Endothelial cell of umbilical vein (primary cell): ENCODE data around the gene CHCHD5. TPM values are rescaled to one million over a fixed set of nuclear protein-coding genes. Genes with fewer than 3 reads are reported as not detected.

Source experiments
- BruUV-seq: library from RNA; stranded (reverse); fragments of 400-500 nt; replicated peaks from 2 replicates; lab custom pipeline; 2021; lab: Mats Ljungman, UMichigan
- CTCF ChIA-PET: fragments of 300-600, 350-600 bp; sonication (Branson Sonifier 250); formaldehyde crosslinking; loops from one replicate; lab custom pipeline; 2021; ENCODE audit warnings: antibody characterized with exemption, inconsistent platforms; lab: Charles Lee
- POLR2A ChIA-PET: fragments of 300-600, 350-600 bp; sonication (Branson Sonifier 250); formaldehyde crosslinking; loops from one replicate; lab custom pipeline; 2021; ENCODE audit warnings: antibody characterized with exemption, inconsistent platforms; lab: Charles Lee
- DNase-seq: peaks from one replicate; pipeline ENCODE4 v3.0.0-alpha.2; 2011; ENCODE audit warnings: low read depth, low spot score
- FAIRE-seq: peaks from 2 replicates; lab custom pipeline; 2011; peaks lifted over from hg19 to GRCh38; lab: Jason Lieb, UNC
- H2AFZ ChIP-seq: 2 replicates; pipeline ENCODE4 v1.6.0; 2012; ENCODE audit warnings: low read depth, low read length, control low read depth, inconsistent platforms
- H3K27ac ChIP-seq: 2 replicates; pipeline ENCODE4 v1.5.1; 2011; ENCODE audit warnings: low read depth, mild to moderate bottlenecking, control low read depth, low read length, moderate library complexity; ENCODE audit not compliant: insufficient read depth
- H3K27me3 ChIP-seq, 2 experiments: 2 replicates each; pipeline versions ENCODE4 v1.6.0 to v1.6.1; 2011; ENCODE audit warnings: low read length in 2 of 2, mixed read lengths in 1 of 2; ENCODE audit not compliant: control insufficient read depth in 2 of 2, insufficient read depth in 2 of 2
- H3K36me3 ChIP-seq, 2 experiments: 2 replicates in 1 of 2; 3 replicates in 1 of 2; pipeline ENCODE4 v1.5.1; 2011; ENCODE audit warnings: low read length in 2 of 2, mild to moderate bottlenecking in 1 of 2, moderate library complexity in 1 of 2; ENCODE audit not compliant: control insufficient read depth in 2 of 2, insufficient read depth in 2 of 2; ENCODE audit errors: extremely low read depth in 1 of 2
- H3K4me1 ChIP-seq: 3 replicates; pipeline ENCODE4 v1.5.1; 2011; ENCODE audit warnings: mild to moderate bottlenecking, low read length; ENCODE audit not compliant: control insufficient read depth, insufficient read depth; ENCODE audit errors: extremely low read depth
- H3K4me2 ChIP-seq: 2 replicates; pipeline ENCODE4 v1.6.1; 2011; ENCODE audit warnings: low read length, control low read depth, mixed read lengths; ENCODE audit not compliant: insufficient read depth
- H3K4me3 ChIP-seq, 3 experiments: fragments of 200-600 bp in 1 of 3; sonication (generic), shearing (Covaris generic) in 1 of 3; replicated peaks in 1 of 3; 2 replicates each; pipeline ENCODE4 v1.5.1; 2011 to 2016; ENCODE audit warnings: control low read depth in 3 of 3, low read length in 3 of 3, mild to moderate bottlenecking in 2 of 3, inconsistent platforms in 1 of 3, low read depth in 1 of 3, moderate library complexity in 1 of 3; ENCODE audit not compliant: insufficient read depth in 1 of 3
- H3K79me2 ChIP-seq: 2 replicates; pipeline ENCODE4 v1.6.0; 2012; ENCODE audit warnings: low read length, inconsistent platforms; ENCODE audit not compliant: control insufficient read depth, insufficient read depth
- H3K9ac ChIP-seq: replicated peaks from 2 replicates; pipeline ENCODE3; 2011; ENCODE audit warnings: low read length, control low read depth; ENCODE audit not compliant: insufficient read depth; ENCODE audit errors: extremely low read depth
- H3K9me1 ChIP-seq: replicated peaks from 3 replicates; pipeline ENCODE4 v1.6.0; 2011; ENCODE audit warnings: mild to moderate bottlenecking, low read length; ENCODE audit not compliant: control insufficient read depth, insufficient read depth; ENCODE audit errors: extremely low read depth
- H3K9me3 ChIP-seq: replicated peaks from 2 replicates; pipeline ENCODE4 v1.5.1; 2012; ENCODE audit warnings: low read length, inconsistent platforms; ENCODE audit not compliant: control insufficient read depth, insufficient read depth
- H4K20me1 ChIP-seq: replicated peaks from 2 replicates; pipeline ENCODE3; 2011; ENCODE audit warnings: mild to moderate bottlenecking, low read length; ENCODE audit not compliant: control insufficient read depth, insufficient read depth; ENCODE audit errors: extremely low read depth
- CTCF ChIP-seq, 2 donors: IDR thresholded peaks; 1 replicate in 1 of 2; 2 replicates in 1 of 2; pipeline ENCODE4 v1.5.1; 2011; ENCODE audit warnings: low read length in 2 of 2, mild to moderate bottlenecking in 2 of 2, moderate library complexity in 2 of 2, control low read depth in 1 of 2, inconsistent platforms in 1 of 2, low read depth in 1 of 2; ENCODE audit not compliant: insufficient read depth in 1 of 2; ENCODE audit errors: extremely low read depth in 1 of 2
- EZH2 ChIP-seq: IDR thresholded peaks from 2 replicates; pipeline ENCODE4 v1.6.1; 2012; ENCODE audit warnings: borderline replicate concordance, low read depth, mild to moderate bottlenecking, moderate library complexity, low read length, inconsistent platforms; ENCODE audit not compliant: severe bottlenecking
- JUN ChIP-seq: IDR thresholded peaks from 2 replicates; pipeline ENCODE4 v1.6.1; 2011; ENCODE audit warnings: borderline replicate concordance, low read depth; ENCODE audit not compliant: insufficient read length, insufficient read depth
- POLR2A ChIP-seq: IDR thresholded peaks from 2 replicates; pipeline ENCODE4 v1.6.1; 2012; ENCODE audit warnings: low read depth, mild to moderate bottlenecking, control low read depth, low read length
- POLR2AphosphoS5 ChIP-seq: IDR thresholded peaks from 2 replicates; pipeline ENCODE4 v1.6.1; 2012; ENCODE audit warnings: low read depth, mild to moderate bottlenecking, control low read depth, low read length, moderate library complexity; ENCODE audit not compliant: insufficient read depth
- dilution Hi-C: fragments of 300-500 bp; cut with MboI; formaldehyde crosslinking; loops from one replicate; pipeline ENCODE4 v1.15.0; 2019; ENCODE audit warnings: low sequenced_read_pairs; ENCODE audit not compliant: extremely low pct_ligation_motif_present
- intact Hi-C: fragments of 100-400 bp; cut with micrococcal nuclease; formaldehyde crosslinking; loops from one replicate; pipeline ENCODE4 v1.10.0; 2022
- polyA plus RNA-seq, 4 experiments: library from polyadenylated mRNA; depleted of rRNA in 3 of 4; stranded (reverse) in 3 of 4; unstranded in 1 of 4; fragments of >200 nt; gene quantifications; 2 replicates each; pipeline versions ENCODE4 v1.2.1 to v1.2.3, GENCODE V29; 2011 to 2012; ENCODE audit warnings: missing spikeins in 1 of 4
- total RNA-seq: library from RNA; stranded (reverse); gene quantifications from 2 replicates; pipeline ENCODE4 v1.2.3, GENCODE V29; 2021

The CHCHD5 gene
- total and polyA plus RNA-seq, 2 donors (not counting 3 experiments of a cell fraction or from before 2014, with no cell fraction given) = 22.2 to 44.7 TPM

DNA sequence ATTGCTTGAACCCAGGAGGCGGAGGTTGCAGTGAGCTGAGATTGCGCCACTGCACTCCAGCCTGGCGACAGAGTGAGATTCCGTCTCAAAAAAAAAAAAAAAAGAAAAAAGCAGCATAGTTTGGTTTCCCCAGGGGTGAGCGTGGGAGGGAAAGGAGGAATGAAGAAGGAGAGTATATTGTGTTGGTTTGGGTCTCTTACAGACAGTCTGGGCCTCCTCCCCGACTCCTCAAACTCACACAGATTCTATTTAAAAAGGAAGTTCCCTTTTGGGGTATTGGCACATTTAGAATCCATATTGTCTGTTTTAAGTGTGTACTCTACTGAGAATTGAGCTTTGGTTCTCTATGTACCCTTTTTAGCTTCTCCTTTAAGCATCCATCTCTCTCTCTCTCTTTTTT is 34.0 kb downstream of the CHCHD5 start:
- DNase-seq = no peak
- no peaks in the 10 kb centered on the region for H3K36me3 ChIP-seq
- H2AFZ ChIP-seq = no peak overlapping the region
- CTCF ChIA-PET = interaction anchor here (0.6 to 1.0 kb wide), 3 partner anchors 18 to 108 kb away, joined by 3 to 5 read pairs (median 3); no protein-coding TSS in a partner anchor
- TF ChIP-seq EZH2 (no peak), CTCF (IDR thresholded peaks at IDR 0.05; ENCODE audit: extremely low read depth in 1 of 2, insufficient read depth in 1 of 2, low read depth in 1 of 2, low read length in 2 of 2) (no peak), JUN (no peak), POLR2A (no peak), POLR2AphosphoS5 (no peak)
- no peak overlapping the region for H3K9ac ChIP-seq
- no peak overlapping the region for H3K4me2 ChIP-seq
- no peaks in the 10 kb centered on the region for H3K9me1 ChIP-seq
- H3K27ac ChIP-seq = no peak overlapping the region
- intact Hi-C loops (no loop called here), dilution Hi-C loops (no loop called here)
- POLR2A ChIA-PET = no interaction called here
- no TSS peak for BruUV-seq
- H3K79me2 ChIP-seq = no peaks in the 10 kb centered on the region
- H3K4me3 ChIP-seq = no peak overlapping the region
- peaks cover 2 to 6% of the 10 kb centered on the region in 2 experiments for H3K27me3 ChIP-seq
- no peaks in the 10 kb centered on the region for H3K4me1 ChIP-seq
- no peaks in the 10 kb centered on the region for H4K20me1 ChIP-seq
- no peaks in the 10 kb centered on the region for H3K9me3 ChIP-seq
- no peak for FAIRE-seq
